ENCODE results near the gene ODC1. TPM values are rescaled to one million over a fixed set of nuclear protein-coding genes. Genes with fewer than 3 reads are reported as not detected.

ODC1 gene
- total and polyA plus RNA-seq, 2 experiments from 2014 or later, result 23.3 to 70.3 TPM

GRCh38 chr2:10392548-10392947 is 55.6 kb downstream of the ODC1 start:
- H3K36me3 ChIP-seq (ENCODE audit: insufficient read depth), result no peaks in the 10 kb centered on the region
- H3K27ac ChIP-seq (ENCODE audit: low read depth), result no peak overlapping the region
- no peak overlapping the region for H3K27ac Mint-ChIP-seq

More at GRCh38 chr2:10392548-10392947, 55.6 kb downstream of the ODC1 start:
- no peak overlapping the region for H3K4me3 ChIP-seq
- no peak overlapping the region for H2AFZ ChIP-seq
- Mint-ChIP-seq H3K36me3 (ENCODE audit: low read depth) (no peaks in the 10 kb centered on the region; the same call in 2 of the 3 replicates), H3K4me1 (peaks cover 20% of the 10 kb centered on the region), H3K9me3 (no peaks in the 10 kb centered on the region), H3K4me3 (no peak overlapping the region; the same call in 2 of the 3 replicates), H3K27me3 (ENCODE audit: insufficient read depth, low read depth, poor library complexity) (peaks cover 7% of the 10 kb centered on the region)
- no peaks in the 10 kb centered on the region for H3K9me2 ChIP-seq (ENCODE audit: insufficient read depth)
- H3K79me2 ChIP-seq (replicated peaks; ENCODE audit: insufficient read depth), result no peaks in the 10 kb centered on the region
- peak overlapping the region; percentile 51; the same call in 1 of the 2 replicates for H3K4me2 ChIP-seq
- peaks cover 12% of the 10 kb centered on the region; the same call in 1 of the 2 replicates for H3K4me1 ChIP-seq (ENCODE audit: insufficient read depth)
- no peak for TF ChIP-seq STAT1 (IDR thresholded peaks at IDR 0.05; ENCODE audit: unreplicated experiment)
- TF ChIP-seq REST (IDR thresholded peaks at IDR 0.05; ENCODE audit: unreplicated experiment), result no peak
- no peak for TF ChIP-seq CTCF (conservative IDR thresholded peaks at IDR 0.05; ENCODE audit: low read depth in 2 of 2)
- TF ChIP-seq ZNF114 (CRISPR knock-in tag; IDR thresholded peaks at IDR 0.05), result no peak
- TF ChIP-seq JUNB (IDR thresholded peaks at IDR 0.05; ENCODE audit: unreplicated experiment), result no peak
- no peak for TF ChIP-seq ZNF331 (CRISPR knock-in tag; IDR thresholded peaks at IDR 0.05; ENCODE audit: low read depth)
- TF ChIP-seq EZH2 (IDR thresholded peaks at IDR 0.05; ENCODE audit: low read depth, unreplicated experiment), result no peak
- no peak for TF ChIP-seq POLR2AphosphoS5 (IDR thresholded peaks at IDR 0.05; ENCODE audit: low read depth)
- H4K20me1 ChIP-seq (replicated peaks; ENCODE audit: insufficient read depth), result no peaks in the 10 kb centered on the region
- DNase-seq (ENCODE audit: low spot score) (no peak), ATAC-seq (no peak)
- H3F3A ChIP-seq (replicated peaks; ENCODE audit: low read depth), result no peaks in the 10 kb centered on the region
- no peaks in the 10 kb centered on the region for H3K27me3 ChIP-seq (ENCODE audit: insufficient read depth)
